ENCODE measurements around the gene SLC39A5.
A peak's percentile ranks its signal among the peaks of the same experiment; 100 is the strongest.

SLC39A5 gene

DNA sequence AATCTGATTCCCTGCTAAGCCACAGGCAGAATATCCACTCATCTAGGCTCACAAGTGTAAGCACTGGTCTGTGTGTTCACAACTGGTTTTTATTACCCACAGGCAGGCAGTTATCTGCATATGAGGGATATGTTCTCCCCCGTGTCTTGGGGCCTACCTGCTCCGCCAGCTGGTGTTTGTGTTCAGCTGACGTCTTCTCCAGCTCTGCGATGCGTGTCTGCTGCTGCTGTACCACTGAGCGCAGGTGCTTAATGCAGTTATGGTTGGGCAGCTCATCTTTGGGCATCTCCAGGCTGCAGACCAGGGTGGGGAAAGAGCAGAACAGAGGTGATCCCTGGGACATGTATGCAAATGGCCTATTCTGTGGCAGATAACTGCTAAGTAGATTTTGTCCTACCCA lies 21.8 kb upstream of the SLC39A5 start:
- H3K9me3 ChIP-seq = no peaks in the 10 kb centered on the region
- H3K4me1 ChIP-seq = no peaks in the 10 kb centered on the region
- no peak for DNase-seq
- TF ChIP-seq, protein P1, sequence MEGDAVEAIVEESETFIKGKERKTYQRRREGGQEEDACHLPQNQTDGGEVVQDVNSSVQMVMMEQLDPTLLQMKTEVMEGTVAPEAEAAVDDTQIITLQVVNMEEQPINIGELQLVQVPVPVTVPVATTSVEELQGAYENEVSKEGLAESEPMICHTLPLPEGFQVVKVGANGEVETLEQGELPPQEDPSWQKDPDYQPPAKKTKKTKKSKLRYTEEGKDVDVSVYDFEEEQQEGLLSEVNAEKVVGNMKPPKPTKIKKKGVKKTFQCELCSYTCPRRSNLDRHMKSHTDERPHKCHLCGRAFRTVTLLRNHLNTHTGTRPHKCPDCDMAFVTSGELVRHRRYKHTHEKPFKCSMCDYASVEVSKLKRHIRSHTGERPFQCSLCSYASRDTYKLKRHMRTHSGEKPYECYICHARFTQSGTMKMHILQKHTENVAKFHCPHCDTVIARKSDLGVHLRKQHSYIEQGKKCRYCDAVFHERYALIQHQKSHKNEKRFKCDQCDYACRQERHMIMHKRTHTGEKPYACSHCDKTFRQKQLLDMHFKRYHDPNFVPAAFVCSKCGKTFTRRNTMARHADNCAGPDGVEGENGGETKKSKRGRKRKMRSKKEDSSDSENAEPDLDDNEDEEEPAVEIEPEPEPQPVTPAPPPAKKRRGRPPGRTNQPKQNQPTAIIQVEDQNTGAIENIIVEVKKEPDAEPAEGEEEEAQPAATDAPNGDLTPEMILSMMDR (IDR thresholded peaks at IDR 0.05; ENCODE audit: low read depth, low read length) = no peak
- no peak overlapping the region for H3K4me3 ChIP-seq (ENCODE audit: low read depth, low read length)
- H3K27me3 ChIP-seq = no peaks in the 10 kb centered on the region
- peaks cover 44% of the 10 kb centered on the region for H3K36me3 ChIP-seq

GRCh38 chr12:56212361-56212760 lies 17.5 kb upstream of the SLC39A5 start:
- H3K36me3 ChIP-seq = peaks cover 55% of the 10 kb centered on the region
- H3K27me3 ChIP-seq = no peaks in the 10 kb centered on the region
- H3K9me3 ChIP-seq = no peaks in the 10 kb centered on the region
- no peak overlapping the region for H3K4me3 ChIP-seq (ENCODE audit: low read depth, low read length)
- no peak for DNase-seq
- TF ChIP-seq, protein P1 (IDR thresholded peaks at IDR 0.05; ENCODE audit: low read depth, low read length) = no peak
- H3K4me1 ChIP-seq = no peaks in the 10 kb centered on the region

DNA sequence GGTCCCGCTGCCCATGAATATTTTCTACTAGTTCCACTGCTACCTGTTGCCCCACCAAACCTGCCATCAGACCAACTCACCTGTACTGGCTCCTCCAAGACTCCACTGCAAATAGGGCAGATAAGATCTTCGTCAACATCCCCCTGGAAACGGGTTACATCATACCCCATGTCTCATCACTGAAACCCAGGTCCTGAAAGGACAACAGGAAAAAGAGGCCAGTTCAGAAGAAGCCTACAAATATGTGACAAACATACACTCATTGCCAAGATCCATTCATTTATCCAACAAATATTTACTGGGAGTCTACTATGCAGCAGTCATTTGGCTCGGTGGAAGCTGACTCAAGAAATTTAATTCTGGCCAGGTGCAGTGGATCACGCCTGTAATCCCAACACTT lies 16.0 kb upstream of the SLC39A5 start:
- H3K9me3 ChIP-seq = no peaks in the 10 kb centered on the region
- H3K36me3 ChIP-seq = peaks cover 47% of the 10 kb centered on the region
- DNase-seq = no peak

GRCh38 chr12:56216461-56216860 lies 13.4 kb upstream of the SLC39A5 start:
- Histone ChIP-seq H3K4me1 (no peaks in the 10 kb centered on the region), H3K27me3 (no peaks in the 10 kb centered on the region), H3K4me3 (ENCODE audit: low read depth, low read length) (no peak overlapping the region), H3K36me3 (peaks cover 33% of the 10 kb centered on the region), H3K9me3 (no peaks in the 10 kb centered on the region)
- no peak for DNase-seq
- TF ChIP-seq, protein P1 (IDR thresholded peaks at IDR 0.05; ENCODE audit: low read depth, low read length) = no peak

More for the DNA sequence above, 16.0 kb upstream of the SLC39A5 start:
- TF ChIP-seq, protein P1 (IDR thresholded peaks at IDR 0.05; ENCODE audit: low read depth, low read length) = no peak
- Histone ChIP-seq H3K4me3 (ENCODE audit: low read depth, low read length) (no peak overlapping the region), H3K4me1 (no peaks in the 10 kb centered on the region), H3K27me3 (no peaks in the 10 kb centered on the region)

GRCh38 chr12:56219840-56220239 lies 10.0 kb upstream of the SLC39A5 start:
- TF ChIP-seq, protein P1 (IDR thresholded peaks at IDR 0.05; ENCODE audit: low read depth, low read length) = no peak
- Histone ChIP-seq H3K4me3 (ENCODE audit: low read depth, low read length) (no peak overlapping the region), H3K36me3 (peaks cover 5% of the 10 kb centered on the region; the same call in 1 of the 2 replicates)

DNA sequence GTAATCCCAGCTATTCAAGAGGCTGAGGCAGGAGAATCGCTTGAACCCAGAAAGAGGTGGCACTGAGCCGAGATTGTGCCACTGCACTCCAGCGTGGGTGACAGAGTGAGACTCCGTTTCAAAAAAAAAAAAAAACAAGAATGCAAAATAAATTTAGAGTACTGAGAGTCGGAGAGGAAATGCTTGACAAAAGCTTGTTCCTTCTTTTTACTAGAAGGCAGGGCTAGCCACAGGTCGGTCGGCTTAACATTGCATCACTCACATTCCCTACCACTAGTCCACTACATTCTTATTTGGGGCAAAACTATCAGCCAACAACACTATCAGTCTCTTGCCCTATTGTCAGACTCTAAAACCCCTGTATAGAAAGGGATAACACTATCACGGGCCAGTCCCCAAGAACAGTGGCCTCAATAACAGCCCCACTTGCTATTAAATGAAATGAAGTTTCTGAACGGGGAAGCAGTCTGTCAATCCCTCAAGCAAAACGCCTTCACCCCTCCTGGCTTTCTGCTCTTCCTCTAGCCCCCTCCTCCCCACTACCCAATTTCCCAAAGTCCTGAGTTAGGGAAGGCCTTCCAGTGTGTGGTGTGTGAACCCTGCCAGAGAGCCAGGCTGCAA lies 9.1 kb upstream of the SLC39A5 start:
- Histone ChIP-seq H3K27me3 (no peaks in the 10 kb centered on the region), H3K9me3 (no peaks in the 10 kb centered on the region), H3K36me3 (no peaks in the 10 kb centered on the region), H3K4me1 (no peaks in the 10 kb centered on the region), H3K4me3 (ENCODE audit: low read depth, low read length) (peak overlapping the region; percentile 96)
- DNase-seq = no peak
- TF ChIP-seq, protein P1 (IDR thresholded peaks at IDR 0.05; ENCODE audit: low read depth, low read length) = no peak

More at GRCh38 chr12:56219840-56220239, 10.0 kb upstream of the SLC39A5 start:
- Histone ChIP-seq H3K4me1 (no peaks in the 10 kb centered on the region), H3K9me3 (no peaks in the 10 kb centered on the region), H3K27me3 (no peaks in the 10 kb centered on the region)
- DNase-seq = no peak
